B cell (primary cell): ENCODE results near the gene CDH13. TPM values are rescaled to one million over a fixed set of nuclear protein-coding genes. Genes with fewer than 3 reads are reported as not detected.

Source experiments
- ATAC-seq: fragments of 200-7000 bp; cut with Tn5 transposase; one replicate; pipeline ENCODE4 v1.10.0; 2021; ENCODE audit warnings: low read depth, mild to moderate bottlenecking, moderate number of reproducible peaks, moderate library complexity
- CTCF ChIA-PET: fragments of 350-600 bp; sonication (Branson Sonifier 250); formaldehyde crosslinking; loops from one replicate; lab custom pipeline; 2021; ENCODE audit warnings: antibody characterized with exemption, inconsistent platforms; lab: Charles Lee
- POLR2A ChIA-PET: fragments of 350-600 bp; sonication (Branson Sonifier 250); formaldehyde crosslinking; loops from one replicate; lab custom pipeline; 2021; ENCODE audit warnings: antibody characterized with exemption; lab: Charles Lee
- DNase-seq: peaks from one replicate; pipeline ENCODE4 v3.0.0; 2013
- H2AFZ ChIP-seq: 2 replicates; pipeline ENCODE4 v1.6.1; 2012; ENCODE audit warnings: mild to moderate bottlenecking, low read depth, low read length; ENCODE audit not compliant: insufficient read depth, poor library complexity, severe bottlenecking
- H3K27ac ChIP-seq, 2 donors: 1 replicate in 1 of 2; 2 replicates in 1 of 2; pipeline ENCODE4 v1.5.1; 2012 to 2013; ENCODE audit warnings: low read length in 2 of 2, mild to moderate bottlenecking in 2 of 2, moderate library complexity in 1 of 2
- H3K27me3 ChIP-seq, 4 experiments: fragments of 200-600 bp in 1 of 4; sonication (generic) in 1 of 4; replicated peaks in 1 of 4; 1 replicate in 2 of 4; 2 replicates in 2 of 4; pipeline versions ENCODE4 v1.6.1 to v1.7.0; 2013 to 2016; ENCODE audit warnings: low read length in 3 of 4, mild to moderate bottlenecking in 2 of 4, mixed read lengths in 1 of 4, moderate library complexity in 1 of 4; ENCODE audit not compliant: insufficient read depth in 4 of 4, control insufficient read depth in 3 of 4; ENCODE audit errors: control extremely low read depth in 1 of 4
- H3K36me3 ChIP-seq, 2 experiments: replicated peaks in 1 of 2; 1 replicate in 1 of 2; 2 replicates in 1 of 2; pipeline versions ENCODE4 v1.6.1 to v1.7.1; 2013; ENCODE audit warnings: low read length in 1 of 2; ENCODE audit not compliant: insufficient read depth in 2 of 2, control insufficient read depth in 1 of 2; ENCODE audit errors: control extremely low read depth in 1 of 2, extremely low read depth in 1 of 2
- H3K4me1 ChIP-seq, 2 donors: fragments of 200-600 bp in 1 of 2; sonication (generic) in 1 of 2; 1 replicate in 1 of 2; 2 replicates in 1 of 2; pipeline versions ENCODE4 v1.5.1 to v1.6.1; 2013 to 2017; ENCODE audit warnings: low read length in 2 of 2; ENCODE audit not compliant: control insufficient read depth in 2 of 2, insufficient read depth in 2 of 2
- H3K4me2 ChIP-seq: replicated peaks from 2 replicates; pipeline ENCODE3; 2012; ENCODE audit warnings: mild to moderate bottlenecking, low read depth, low read length; ENCODE audit not compliant: poor library complexity, severe bottlenecking
- H3K4me3 ChIP-seq, 5 experiments: fragments of 200-600 bp in 1 of 5; sonication (generic) in 1 of 5; 1 replicate in 3 of 5; 2 replicates in 2 of 5; pipeline versions ENCODE4 v1.5.1 to v1.7.0; 2011 to 2016; ENCODE audit warnings: low read length in 4 of 5, mild to moderate bottlenecking in 4 of 5, low read depth in 2 of 5, control low read depth in 1 of 5, moderate library complexity in 1 of 5; ENCODE audit not compliant: insufficient read depth in 1 of 5; ENCODE audit errors: control extremely low read depth in 1 of 5, extremely low read depth in 1 of 5
- H3K79me2 ChIP-seq: fragments of 200-600 bp; sonication (generic); one replicate; pipeline ENCODE4 v1.6.0; 2016; ENCODE audit warnings: low read length; ENCODE audit not compliant: control insufficient read depth, insufficient read depth
- H3K9ac ChIP-seq: fragments of 200-600 bp; sonication (generic); 2 replicates; pipeline ENCODE4 v1.6.1; 2017; ENCODE audit warnings: mild to moderate bottlenecking, low read length, moderate library complexity
- H3K9me3 ChIP-seq, 3 donors: one replicate each; pipeline versions ENCODE4 v1.6.1 to v1.7.1; 2013; ENCODE audit warnings: low read length in 2 of 3; ENCODE audit not compliant: control insufficient read depth in 2 of 3, insufficient read depth in 1 of 3; ENCODE audit errors: control extremely low read depth in 1 of 3
- H4K20me1 ChIP-seq: 2 replicates; pipeline ENCODE4 v1.6.0; 2012; ENCODE audit warnings: mild to moderate bottlenecking, low read length; ENCODE audit not compliant: insufficient read depth, control insufficient read depth, poor library complexity, severe bottlenecking
- H3K27ac Mint-ChIP-seq: one replicate; pipeline ENCODE4 v1.8.0; 2021; ENCODE audit warnings: mixed read lengths
- H3K27me3 Mint-ChIP-seq: one replicate; pipeline ENCODE4 v1.8.0; 2021; ENCODE audit warnings: mixed read lengths
- H3K4me1 Mint-ChIP-seq: one replicate; pipeline ENCODE4 v1.8.0; 2021; ENCODE audit warnings: mixed read lengths
- H3K4me3 Mint-ChIP-seq: one replicate; pipeline ENCODE4 v1.8.0; 2021; ENCODE audit warnings: mixed read lengths
- H3K9me3 Mint-ChIP-seq: one replicate; pipeline ENCODE4 v1.8.0; 2022; ENCODE audit warnings: mixed read lengths; ENCODE audit not compliant: insufficient read depth
- CTCF ChIP-seq: fragments of 200-600 bp; IDR thresholded peaks from one replicate; pipeline ENCODE4 v1.8.0; 2022; ENCODE audit warnings: antibody characterized with exemption, mild to moderate bottlenecking
- EZH2 ChIP-seq: IDR thresholded peaks from 2 replicates; pipeline ENCODE4 v1.6.1; 2012; ENCODE audit warnings: borderline replicate concordance, low read depth, mild to moderate bottlenecking, moderate library complexity, low read length; ENCODE audit not compliant: insufficient read depth, poor library complexity, severe bottlenecking
- WGBS: methylation state at CpG from one replicate; pipeline ENCODE4 v1.1.5; 2013; ENCODE audit warnings: missing lambda C conversion rate; ENCODE audit not compliant: insufficient coverage; 5-methylcytosine and 5-hydroxymethylcytosine counted together
- intact Hi-C: fragments of 100-400 bp; cut with micrococcal nuclease; formaldehyde crosslinking; loops from one replicate; pipeline ENCODE4 v1.10.0; 2022
- polyA plus RNA-seq: library from polyadenylated mRNA; depleted of rRNA; stranded (reverse); fragments of >200 nt; gene quantifications from 2 replicates; pipeline ENCODE4 v1.2.3, GENCODE V29; 2012
- total RNA-seq, 2 donors: library from RNA; stranded (reverse); fragments of 120-200 nt in 1 of 2; gene quantifications; 1 replicate in 1 of 2; 2 replicates in 1 of 2; pipeline versions ENCODE4 v1.2.3 to v1.2.4, GENCODE V29; 2013 to 2022

Gene CDH13
- total and polyA plus RNA-seq, 2 donors (not counting 1 experiment from before 2014, with no cell fraction given), result not detected

GRCh38 chr16:83586461-83587200 is 959.9 kb downstream of the CDH13 start:
- no peak overlapping the region for H3K4me2 ChIP-seq
- no peaks in the 10 kb centered on the region for H3K79me2 ChIP-seq
- no peaks in the 10 kb centered on the region for H3K4me1 Mint-ChIP-seq
- DNase-seq (no peak), ATAC-seq (no peak)
- H3K36me3 ChIP-seq, result no peaks in the 10 kb centered on the region
- H3K4me3 ChIP-seq, result no peak overlapping the region
- H3K27me3 ChIP-seq, result no peaks in the 10 kb centered on the region
- TF ChIP-seq CTCF, result no peak
- TF ChIP-seq EZH2, result no peak
- H3K27ac ChIP-seq, result no peak overlapping the region
- no peak overlapping the region for H3K9ac ChIP-seq
- peaks cover 0 to 3% (median 0%) of the 10 kb centered on the region in 3 donors for H3K9me3 ChIP-seq
- peaks cover 21% of the 10 kb centered on the region for H3K27me3 Mint-ChIP-seq
- CTCF ChIA-PET, result no interaction called here
- no peak overlapping the region for H3K27ac Mint-ChIP-seq
- no peaks in the 10 kb centered on the region for H3K4me1 ChIP-seq
- intact Hi-C loops, result no loop called here
- POLR2A ChIA-PET, result no interaction called here
- H3K4me3 Mint-ChIP-seq, result no peak overlapping the region
- no peaks in the 10 kb centered on the region for H3K9me3 Mint-ChIP-seq
- no peak overlapping the region for H2AFZ ChIP-seq
- 60% methylated on average over 7 of the region's 11 CpGs for WGBS
- no peaks in the 10 kb centered on the region for H4K20me1 ChIP-seq

- no peaks in the 10 kb centered on the region for H3K4me1 Mint-ChIP-seq
- CTCF ChIA-PET, result no interaction called here
- no peaks in the 10 kb centered on the region for H4K20me1 ChIP-seq
- no peak for DNase-seq
- intact Hi-C loops, result no loop called here
- no peak overlapping the region for H3K4me3 ChIP-seq
- no peak overlapping the region for H3K9ac ChIP-seq
- H3K27ac Mint-ChIP-seq, result no peak overlapping the region
- no peak for ATAC-seq
- TF ChIP-seq EZH2, result no peak
- no peak for TF ChIP-seq CTCF
- H3K9me3 Mint-ChIP-seq, result no peaks in the 10 kb centered on the region
- H3K27ac ChIP-seq, result no peak overlapping the region
- H3K4me3 Mint-ChIP-seq, result no peak overlapping the region
- no peaks in the 10 kb centered on the region for H3K36me3 ChIP-seq
- 70% methylated on average over 10 of the region's 12 CpGs for WGBS
- no peaks in the 10 kb centered on the region for H3K79me2 ChIP-seq
- no peak overlapping the region for H3K4me2 ChIP-seq
- H3K27me3 ChIP-seq, result no peaks in the 10 kb centered on the region
- H2AFZ ChIP-seq, result no peak overlapping the region
- peaks cover 0 to 3% (median 0%) of the 10 kb centered on the region in 3 donors for H3K9me3 ChIP-seq
- H3K4me1 ChIP-seq, result no peaks in the 10 kb centered on the region
- H3K27me3 Mint-ChIP-seq, result peaks cover 18% of the 10 kb centered on the region
- POLR2A ChIA-PET, result no interaction called here
Observed at GRCh38 chr16:83587201-83587600, 960.4 kb downstream of the CDH13 start.
